D341Med (cell line): ENCODE measurements around the gene GIPC2.
"Not testable (repeated sequence)": the region's sequence is repeated elsewhere in the genome, so short reads cannot be mapped to it uniquely, and the experiment has no call there.

Experiments used
- DNase-seq: peaks from one replicate; pipeline ENCODE4 v3.0.0; 2012; ENCODE audit warnings: low spot score

Gene GIPC2

GRCh38 chr1:78068681-78069283 is 23.0 kb downstream of the GIPC2 start:
- DNase-seq = no peak

- no peak for DNase-seq
These were observed 24.0 kb downstream of the GIPC2 start for GRCh38 chr1:78069784-78070183.

DNA sequence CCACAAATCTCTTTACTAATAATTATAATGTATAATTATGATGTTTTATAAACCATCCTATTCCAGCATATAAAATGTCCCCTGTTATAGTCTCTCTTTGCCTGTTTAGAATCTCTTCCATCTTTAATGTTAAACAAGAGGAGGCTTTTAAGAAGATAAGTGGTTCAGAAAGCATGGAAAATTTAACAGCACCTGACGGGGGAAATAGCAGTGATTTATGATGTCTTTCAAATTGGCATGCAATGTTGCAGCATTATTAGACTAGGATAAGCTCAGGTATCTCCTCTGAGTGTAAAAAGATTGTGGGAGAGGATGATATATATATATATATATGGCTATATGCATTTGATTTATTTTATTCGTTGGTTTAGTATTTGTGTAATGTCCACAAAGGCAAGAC is 24.4 kb downstream of the GIPC2 start:
- no peak for DNase-seq

DNA sequence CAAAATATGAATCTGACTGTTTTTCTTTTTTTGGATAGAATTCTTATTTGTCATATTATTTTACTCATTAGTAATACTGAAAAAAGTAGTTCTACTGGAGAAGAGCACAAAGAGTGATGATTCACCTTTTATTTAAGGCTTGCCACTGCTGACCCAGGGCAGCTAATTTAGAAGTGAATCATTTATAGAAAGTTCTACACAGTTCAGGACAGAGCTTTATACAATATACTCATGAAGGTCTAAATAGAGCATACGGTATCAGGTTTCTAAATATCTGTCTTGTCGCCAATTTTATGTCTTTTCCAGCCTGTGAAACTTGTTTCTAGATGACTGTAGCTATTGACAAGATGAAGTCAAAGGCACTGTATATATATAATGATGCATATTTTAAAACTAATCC is 25.0 kb downstream of the GIPC2 start:
- DNase-seq = no peak

GRCh38 chr1:78071696-78072095 is 25.9 kb downstream of the GIPC2 start:
- no peak for DNase-seq

- no peak for DNase-seq
These were observed 26.4 kb downstream of the GIPC2 start for GRCh38 chr1:78072216-78072615.

- no peak for DNase-seq
These were observed 27.7 kb downstream of the GIPC2 start for GRCh38 chr1:78073441-78073840.

DNA sequence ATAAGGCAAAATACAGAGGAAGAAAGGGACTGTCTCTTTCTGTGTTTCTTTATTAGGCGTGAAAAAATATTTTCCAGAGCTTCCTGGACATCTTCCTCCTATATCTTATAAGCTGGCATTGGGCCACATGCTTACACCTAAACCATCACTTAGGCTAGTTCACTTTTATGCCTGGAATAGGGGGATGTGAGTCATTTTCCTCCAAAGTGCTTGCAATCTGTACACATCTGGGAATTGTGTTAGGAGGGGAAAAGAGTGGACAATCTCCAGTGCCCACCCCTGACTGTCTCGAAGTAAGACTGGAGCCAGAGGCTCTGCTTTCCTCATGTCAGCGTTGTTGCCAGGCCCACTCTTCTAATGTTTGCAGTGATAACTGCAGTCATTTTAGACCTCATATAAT is 29.9 kb downstream of the GIPC2 start:
- DNase-seq = no peak

GRCh38 chr1:78078358-78078757 is 32.6 kb downstream of the GIPC2 start:
- no peak for DNase-seq

GRCh38 chr1:78079580-78079979 is 33.8 kb downstream of the GIPC2 start:
- DNase-seq = no peak

DNA sequence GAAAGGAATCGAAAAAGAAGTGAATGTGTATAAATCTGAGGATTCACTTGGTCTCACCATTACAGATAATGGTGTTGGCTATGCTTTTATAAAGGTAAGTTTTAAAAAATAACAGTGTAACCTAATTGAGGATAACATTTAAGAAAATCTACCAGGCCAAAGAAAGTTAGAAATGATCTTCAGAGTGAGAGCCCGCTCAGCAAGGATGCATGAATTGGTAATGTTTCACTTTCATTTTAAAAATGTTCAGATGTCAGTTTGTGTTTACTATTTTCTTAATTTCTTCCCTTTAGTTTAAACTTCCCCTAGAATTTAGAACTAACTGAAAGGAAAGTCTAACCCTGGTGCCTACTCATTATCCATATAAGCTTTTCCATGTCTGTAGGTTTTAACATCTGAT is 35.0 kb downstream of the GIPC2 start:
- DNase-seq = no peak

GRCh38 chr1:78081980-78082860 is 36.5 kb downstream of the GIPC2 start:
- no peak for DNase-seq

DNA sequence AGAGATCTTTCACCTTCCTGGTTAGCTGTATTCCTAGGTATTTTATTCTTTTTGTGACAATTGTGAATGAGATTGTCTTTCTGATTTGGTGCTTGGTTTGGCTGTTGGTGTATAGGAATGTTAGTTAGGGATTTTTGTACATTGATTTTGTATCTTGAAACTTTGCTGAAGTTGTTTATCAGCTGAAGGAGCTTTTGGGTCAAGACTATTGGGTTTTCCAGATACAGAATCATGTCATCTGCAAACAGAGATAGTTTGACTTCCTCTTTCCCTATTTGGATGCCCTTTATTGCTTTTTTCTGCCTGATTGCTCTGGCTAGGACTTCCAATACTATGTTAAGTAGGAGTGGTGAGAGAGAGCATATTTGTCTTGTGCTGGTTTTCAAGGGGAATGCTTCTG is 38.9 kb downstream of the GIPC2 start:
- DNase-seq = not testable (repeated sequence)

DNA sequence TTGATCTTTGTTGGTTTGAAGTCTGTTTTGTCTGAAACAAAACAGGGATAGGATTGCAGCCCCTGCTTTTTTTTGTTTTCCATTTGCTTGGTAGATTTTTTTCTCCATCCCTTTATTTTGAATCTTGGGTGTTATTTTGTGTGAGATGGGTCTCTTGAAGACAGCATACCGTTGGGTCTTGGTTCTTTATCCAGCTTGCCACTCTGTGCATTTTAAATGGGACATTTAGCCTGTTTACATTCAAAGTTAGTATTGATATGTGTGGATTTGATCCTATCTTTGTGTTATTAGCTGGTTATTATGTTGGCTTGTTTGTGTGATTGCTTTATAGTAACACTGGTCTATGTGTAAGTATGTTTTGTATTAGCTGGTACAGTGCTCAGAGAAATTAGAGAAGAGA is 40.9 kb downstream of the GIPC2 start:
- no peak for DNase-seq

GRCh38 chr1:78088015-78088414 is 42.2 kb downstream of the GIPC2 start:
- no peak for DNase-seq

DNA sequence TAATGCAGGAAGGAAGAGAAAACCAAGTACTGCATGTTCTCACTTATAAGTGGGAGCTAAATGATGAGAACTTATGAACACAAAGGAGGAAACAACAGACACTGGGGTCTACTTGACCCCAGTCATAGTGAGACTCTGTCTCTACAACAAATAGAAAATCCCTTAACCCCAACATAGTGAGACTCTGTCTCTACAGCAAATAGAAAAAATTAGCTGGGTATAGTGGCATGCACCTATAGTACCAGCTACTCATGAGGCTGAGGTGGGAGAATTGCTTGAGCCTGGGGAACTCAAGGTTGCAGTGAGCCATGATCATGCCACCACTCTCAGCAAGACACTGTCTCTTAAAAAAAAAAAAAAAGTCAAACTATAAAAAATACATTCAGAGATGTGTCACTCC is 42.7 kb downstream of the GIPC2 start:
- DNase-seq = no peak

DNA sequence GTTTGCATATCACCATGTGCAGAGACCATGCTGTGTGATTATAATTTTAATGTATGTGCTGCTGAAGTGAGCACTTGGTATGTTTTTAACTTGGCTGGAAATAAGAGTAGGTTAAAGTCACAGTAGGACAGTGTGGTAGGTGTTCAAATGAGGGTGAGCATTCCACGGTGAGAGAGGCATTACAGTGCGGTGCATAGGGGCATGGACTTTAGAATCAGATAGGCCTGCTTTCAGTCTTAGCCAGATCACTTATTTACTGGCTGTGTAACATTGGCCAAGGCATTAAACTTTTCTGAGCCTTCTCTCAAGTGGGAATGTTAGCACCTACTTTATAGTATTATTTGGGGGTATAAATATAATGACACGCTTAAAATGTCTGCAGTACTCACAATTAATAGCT is 43.2 kb downstream of the GIPC2 start:
- DNase-seq = no peak

DNA sequence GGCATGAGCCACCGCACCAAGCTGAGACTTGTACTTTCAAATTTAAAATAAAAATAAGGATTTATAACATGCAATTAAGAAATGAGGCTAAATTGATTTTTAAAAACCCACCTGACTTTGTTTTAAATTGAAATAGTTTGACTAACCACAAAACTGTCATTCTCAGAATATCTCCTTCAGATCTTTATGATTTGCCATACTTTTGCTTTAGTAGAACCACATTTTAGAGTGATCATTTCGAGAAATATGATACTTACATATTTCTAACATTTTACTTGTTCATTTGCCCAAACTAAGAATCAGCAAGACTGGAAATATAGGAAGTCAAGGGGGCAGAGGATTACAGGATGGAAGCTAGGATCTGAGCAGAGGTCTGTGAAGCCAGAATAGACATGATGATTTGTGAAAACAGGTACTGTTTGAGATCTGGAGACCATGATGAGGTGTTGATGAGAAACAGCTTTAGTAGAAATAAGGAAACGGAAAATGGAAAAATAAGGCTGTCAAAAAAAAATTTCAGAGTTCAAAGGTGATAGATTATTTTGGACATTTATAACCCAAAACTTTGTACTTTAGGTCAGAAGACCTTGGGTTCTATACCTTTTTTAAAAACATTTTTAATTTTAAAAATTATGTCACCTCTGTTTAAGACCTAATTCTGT is 44.8 kb downstream of the GIPC2 start:
- DNase-seq = no peak

GRCh38 chr1:78091215-78091813 is 45.5 kb downstream of the GIPC2 start:
- no peak for DNase-seq

DNA sequence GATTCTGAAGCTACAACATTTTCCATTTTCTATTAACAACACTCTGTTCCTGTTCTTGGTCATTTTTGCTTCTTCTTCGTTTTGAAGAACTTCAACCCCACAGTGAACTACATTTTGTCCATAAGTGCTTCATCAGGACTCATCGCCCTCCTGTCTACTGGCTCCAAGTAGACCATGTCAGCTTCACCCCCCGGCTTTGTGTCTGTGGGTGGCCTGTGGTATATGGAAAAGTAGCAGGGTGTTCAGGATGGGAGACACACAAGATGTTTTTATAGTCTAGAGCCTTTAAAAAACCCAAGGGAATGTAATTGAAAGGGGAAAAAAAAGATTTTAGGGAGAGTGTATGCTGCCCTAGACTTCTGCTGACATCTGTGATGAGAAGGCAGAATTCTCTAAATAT is 46.1 kb downstream of the GIPC2 start:
- DNase-seq = no peak

DNA sequence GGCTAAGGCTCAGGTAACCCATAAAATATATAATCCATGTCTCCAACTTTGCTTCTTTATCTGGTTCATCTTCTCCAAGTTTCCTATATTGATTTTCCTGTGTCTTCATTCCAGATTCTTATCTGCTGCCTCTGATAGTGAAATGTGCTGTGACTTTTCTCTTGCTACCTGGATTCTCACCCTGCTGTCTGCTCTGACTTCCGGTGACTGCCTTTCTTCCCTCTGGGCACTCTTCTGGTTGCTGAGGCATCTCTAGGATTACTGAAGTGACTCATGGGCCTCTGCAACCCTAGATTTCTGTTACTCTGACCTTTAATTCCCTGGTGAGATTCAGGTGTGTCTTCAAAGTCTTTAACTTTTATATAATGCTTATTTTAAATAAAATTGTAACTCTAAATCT is 46.9 kb downstream of the GIPC2 start:
- DNase-seq = no peak

DNA sequence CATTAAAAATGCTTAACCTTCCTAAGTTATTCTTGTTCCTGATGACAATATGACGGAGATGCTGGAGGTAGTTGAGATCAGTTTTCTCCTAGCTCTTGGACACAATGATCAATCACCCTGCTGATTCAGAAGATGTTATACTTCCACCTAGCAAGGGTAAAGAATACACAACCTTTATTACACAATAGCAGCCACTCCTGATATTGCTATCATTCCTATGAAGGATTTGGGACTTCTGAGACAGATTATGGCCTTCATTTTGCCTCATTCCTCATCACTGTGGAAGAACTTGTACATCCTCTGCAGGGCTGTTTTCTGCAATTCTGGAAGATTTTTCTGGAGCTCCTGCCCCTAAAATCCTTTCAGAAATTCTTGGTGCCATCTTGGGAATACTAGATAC is 47.8 kb downstream of the GIPC2 start:
- DNase-seq = no peak

GRCh38 chr1:78094639-78095038 is 48.9 kb downstream of the GIPC2 start:
- no peak for DNase-seq
